ENCODE data around the gene HADHA. TPM values are rescaled to one million over a fixed set of nuclear protein-coding genes. Genes with fewer than 3 reads are reported as not detected.

HADHA gene
- polyA plus RNA-seq, 1 donor from 2014 or later, result 40.0 TPM

GRCh38 chr2:26191316-26192159, 52.9 kb downstream of the HADHA start:
- Histone ChIP-seq H3K36me3 (ENCODE audit: insufficient read depth, low read length) (peaks cover 14% of the 10 kb centered on the region), H2AFZ (ENCODE audit: low read depth, low read length) (no peak overlapping the region), H3K27me3 (ENCODE audit: insufficient read depth, low read depth, low read length) (no peaks in the 10 kb centered on the region), H4K20me1 (ENCODE audit: insufficient read depth) (no peaks in the 10 kb centered on the region), H3K9ac (ENCODE audit: low read length) (no peak overlapping the region), H3K4me2 (ENCODE audit: low read length) (no peak overlapping the region), H3K9me2 (ENCODE audit: insufficient read depth, low read length) (no peaks in the 10 kb centered on the region), H3K27ac (ENCODE audit: low read length) (no peak overlapping the region), H3K79me2 (replicated peaks; ENCODE audit: insufficient read depth, low read length) (no peaks in the 10 kb centered on the region), H3K9me3 (ENCODE audit: low read length) (no peaks in the 10 kb centered on the region), H3F3A (ENCODE audit: insufficient read depth, low read length, poor library complexity, severe bottlenecking) (no peaks in the 10 kb centered on the region), H3K4me3 (ENCODE audit: low read length) (no peak overlapping the region)
- TF ChIP-seq POLR2AphosphoS5 (IDR thresholded peaks at IDR 0.05) (no peak), EP300 (conservative IDR thresholded peaks at IDR 0.05; ENCODE audit: poor library complexity, severe bottlenecking) (no peak), RAD21 (conservative IDR thresholded peaks at IDR 0.05) (no peak), TAF1 (IDR thresholded peaks at IDR 0.05; ENCODE audit: low read depth) (no peak), MXI1 (conservative IDR thresholded peaks at IDR 0.05; ENCODE audit: poor library complexity, severe bottlenecking) (no peak), SMC3 (conservative IDR thresholded peaks at IDR 0.05; ENCODE audit: poor library complexity) (no peak), EZH2 (IDR thresholded peaks at IDR 0.05; ENCODE audit: borderline replicate concordance, insufficient read depth, low read length, poor library complexity, severe bottlenecking) (no peak)
- TF ChIP-seq, protein P1, sequence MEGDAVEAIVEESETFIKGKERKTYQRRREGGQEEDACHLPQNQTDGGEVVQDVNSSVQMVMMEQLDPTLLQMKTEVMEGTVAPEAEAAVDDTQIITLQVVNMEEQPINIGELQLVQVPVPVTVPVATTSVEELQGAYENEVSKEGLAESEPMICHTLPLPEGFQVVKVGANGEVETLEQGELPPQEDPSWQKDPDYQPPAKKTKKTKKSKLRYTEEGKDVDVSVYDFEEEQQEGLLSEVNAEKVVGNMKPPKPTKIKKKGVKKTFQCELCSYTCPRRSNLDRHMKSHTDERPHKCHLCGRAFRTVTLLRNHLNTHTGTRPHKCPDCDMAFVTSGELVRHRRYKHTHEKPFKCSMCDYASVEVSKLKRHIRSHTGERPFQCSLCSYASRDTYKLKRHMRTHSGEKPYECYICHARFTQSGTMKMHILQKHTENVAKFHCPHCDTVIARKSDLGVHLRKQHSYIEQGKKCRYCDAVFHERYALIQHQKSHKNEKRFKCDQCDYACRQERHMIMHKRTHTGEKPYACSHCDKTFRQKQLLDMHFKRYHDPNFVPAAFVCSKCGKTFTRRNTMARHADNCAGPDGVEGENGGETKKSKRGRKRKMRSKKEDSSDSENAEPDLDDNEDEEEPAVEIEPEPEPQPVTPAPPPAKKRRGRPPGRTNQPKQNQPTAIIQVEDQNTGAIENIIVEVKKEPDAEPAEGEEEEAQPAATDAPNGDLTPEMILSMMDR (IDR thresholded peaks at IDR 0.05; ENCODE audit: poor library complexity, severe bottlenecking), result no peak
- TF ChIP-seq, protein P2, sequence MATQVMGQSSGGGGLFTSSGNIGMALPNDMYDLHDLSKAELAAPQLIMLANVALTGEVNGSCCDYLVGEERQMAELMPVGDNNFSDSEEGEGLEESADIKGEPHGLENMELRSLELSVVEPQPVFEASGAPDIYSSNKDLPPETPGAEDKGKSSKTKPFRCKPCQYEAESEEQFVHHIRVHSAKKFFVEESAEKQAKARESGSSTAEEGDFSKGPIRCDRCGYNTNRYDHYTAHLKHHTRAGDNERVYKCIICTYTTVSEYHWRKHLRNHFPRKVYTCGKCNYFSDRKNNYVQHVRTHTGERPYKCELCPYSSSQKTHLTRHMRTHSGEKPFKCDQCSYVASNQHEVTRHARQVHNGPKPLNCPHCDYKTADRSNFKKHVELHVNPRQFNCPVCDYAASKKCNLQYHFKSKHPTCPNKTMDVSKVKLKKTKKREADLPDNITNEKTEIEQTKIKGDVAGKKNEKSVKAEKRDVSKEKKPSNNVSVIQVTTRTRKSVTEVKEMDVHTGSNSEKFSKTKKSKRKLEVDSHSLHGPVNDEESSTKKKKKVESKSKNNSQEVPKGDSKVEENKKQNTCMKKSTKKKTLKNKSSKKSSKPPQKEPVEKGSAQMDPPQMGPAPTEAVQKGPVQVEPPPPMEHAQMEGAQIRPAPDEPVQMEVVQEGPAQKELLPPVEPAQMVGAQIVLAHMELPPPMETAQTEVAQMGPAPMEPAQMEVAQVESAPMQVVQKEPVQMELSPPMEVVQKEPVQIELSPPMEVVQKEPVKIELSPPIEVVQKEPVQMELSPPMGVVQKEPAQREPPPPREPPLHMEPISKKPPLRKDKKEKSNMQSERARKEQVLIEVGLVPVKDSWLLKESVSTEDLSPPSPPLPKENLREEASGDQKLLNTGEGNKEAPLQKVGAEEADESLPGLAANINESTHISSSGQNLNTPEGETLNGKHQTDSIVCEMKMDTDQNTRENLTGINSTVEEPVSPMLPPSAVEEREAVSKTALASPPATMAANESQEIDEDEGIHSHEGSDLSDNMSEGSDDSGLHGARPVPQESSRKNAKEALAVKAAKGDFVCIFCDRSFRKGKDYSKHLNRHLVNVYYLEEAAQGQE (IDR thresholded peaks at IDR 0.05; ENCODE audit: borderline replicate concordance), result no peak

- no peak overlapping the region for H3K4me2 ChIP-seq (ENCODE audit: low read length)
These were observed 54.1 kb downstream of the HADHA start for GRCh38 chr2:26190369-26190768.

More at GRCh38 chr2:26190369-26190768, 54.1 kb downstream of the HADHA start:
- H3K9ac ChIP-seq (ENCODE audit: low read length), result no peak overlapping the region
- H3K36me3 ChIP-seq (ENCODE audit: insufficient read depth, low read length), result peaks cover 5% of the 10 kb centered on the region
- no peak overlapping the region for H3K27ac ChIP-seq (ENCODE audit: low read length)
- no peaks in the 10 kb centered on the region for H4K20me1 ChIP-seq (ENCODE audit: insufficient read depth)
- H3K9me2 ChIP-seq (ENCODE audit: insufficient read depth, low read length), result no peaks in the 10 kb centered on the region
- H3K9me3 ChIP-seq (ENCODE audit: low read length), result no peaks in the 10 kb centered on the region
- H3K4me3 ChIP-seq (ENCODE audit: low read length), result no peak overlapping the region
- no peaks in the 10 kb centered on the region for H3K79me2 ChIP-seq (replicated peaks; ENCODE audit: insufficient read depth, low read length)
- TF ChIP-seq MXI1 (conservative IDR thresholded peaks at IDR 0.05; ENCODE audit: poor library complexity, severe bottlenecking) (no peak), EZH2 (IDR thresholded peaks at IDR 0.05; ENCODE audit: borderline replicate concordance, insufficient read depth, low read length, poor library complexity, severe bottlenecking) (no peak), EP300 (conservative IDR thresholded peaks at IDR 0.05; ENCODE audit: poor library complexity, severe bottlenecking) (no peak), SMC3 (conservative IDR thresholded peaks at IDR 0.05; ENCODE audit: poor library complexity) (no peak), RAD21 (conservative IDR thresholded peaks at IDR 0.05) (no peak), TAF1 (IDR thresholded peaks at IDR 0.05; ENCODE audit: low read depth) (no peak), POLR2AphosphoS5 (IDR thresholded peaks at IDR 0.05) (no peak)
- TF ChIP-seq, protein P2 (IDR thresholded peaks at IDR 0.05; ENCODE audit: borderline replicate concordance), result no peak
- TF ChIP-seq, protein P1 (IDR thresholded peaks at IDR 0.05; ENCODE audit: poor library complexity, severe bottlenecking), result no peak
- H3F3A ChIP-seq (ENCODE audit: insufficient read depth, low read length, poor library complexity, severe bottlenecking), result no peaks in the 10 kb centered on the region
- H2AFZ ChIP-seq (ENCODE audit: low read depth, low read length), result no peak overlapping the region
- H3K27me3 ChIP-seq (ENCODE audit: insufficient read depth, low read depth, low read length), result no peaks in the 10 kb centered on the region

Data from neural cell (in vitro differentiated cells).